HG02588 (cell line): ENCODE measurements around the gene TMEM134.

Experiments
- ATAC-seq: cut with Tn5 transposase; IDR thresholded peaks from one replicate; pipeline ENCODE4 v1.9.1; 2021; ENCODE audit warnings: mild to moderate bottlenecking, moderate library complexity; ENCODE audit not compliant: unreplicated experiment

The TMEM134 gene

GRCh38 chr11:67463680-67464410, 5.2 kb downstream of the TMEM134 start:
- ATAC-seq, result no peak

GRCh38 chr11:67463186-67463585, 5.9 kb downstream of the TMEM134 start:
- ATAC-seq, result no peak

GRCh38 chr11:67458266-67458665, 10.8 kb downstream of the TMEM134 start:
- ATAC-seq, result no peak

GRCh38 chr11:67457453-67457852, 11.6 kb downstream of the TMEM134 start:
- ATAC-seq, result no peak

GRCh38 chr11:67456068-67456705, 12.9 kb downstream of the TMEM134 start:
- no peak for ATAC-seq

GRCh38 chr11:67455054-67455453, 14.0 kb downstream of the TMEM134 start, which contains the start of gene CABP4:
Gene CABP4 (plus strand): TSS chr11:67455354. CDS start chr11:67455424, 70 bp downstream.
- ATAC-seq, result no peak

GRCh38 chr11:67453816-67454732, 15.0 kb downstream of the TMEM134 start:
- no peak for ATAC-seq

- ATAC-seq, result no peak
Measured at GRCh38 chr11:67452141-67452952, 16.7 kb downstream of the TMEM134 start, which contains the start of gene GPR152. Gene GPR152 (minus strand): TSS chr11:67452729. CDS start chr11:67452724, 5 bp downstream.

GRCh38 chr11:67451658-67451976, 17.4 kb downstream of the TMEM134 start:
- no peak for ATAC-seq

GRCh38 chr11:67450796-67451657, 18.0 kb downstream of the TMEM134 start:
- no peak for ATAC-seq

- ATAC-seq, result no peak
Measured at GRCh38 chr11:67449116-67449844, 19.8 kb downstream of the TMEM134 start.

GRCh38 chr11:67448220-67448609, 20.8 kb downstream of the TMEM134 start:
- ATAC-seq, result no peak

GRCh38 chr11:67445515-67445914, 23.5 kb downstream of the TMEM134 start:
- no peak for ATAC-seq

- ATAC-seq, result no peak
Measured at GRCh38 chr11:67442504-67443404, 26.3 kb downstream of the TMEM134 start.

- no peak for ATAC-seq
Measured at GRCh38 chr11:67441731-67442351, 27.2 kb downstream of the TMEM134 start.

- ATAC-seq, result no peak
Measured at GRCh38 chr11:67441098-67441563, 27.9 kb downstream of the TMEM134 start.
